ENCODE results near the gene COL5A1.
"Not testable (repeated sequence)": the region's sequence is repeated elsewhere in the genome, so short reads cannot be mapped to it uniquely, and the experiment has no call there.

COL5A1 gene

DNA sequence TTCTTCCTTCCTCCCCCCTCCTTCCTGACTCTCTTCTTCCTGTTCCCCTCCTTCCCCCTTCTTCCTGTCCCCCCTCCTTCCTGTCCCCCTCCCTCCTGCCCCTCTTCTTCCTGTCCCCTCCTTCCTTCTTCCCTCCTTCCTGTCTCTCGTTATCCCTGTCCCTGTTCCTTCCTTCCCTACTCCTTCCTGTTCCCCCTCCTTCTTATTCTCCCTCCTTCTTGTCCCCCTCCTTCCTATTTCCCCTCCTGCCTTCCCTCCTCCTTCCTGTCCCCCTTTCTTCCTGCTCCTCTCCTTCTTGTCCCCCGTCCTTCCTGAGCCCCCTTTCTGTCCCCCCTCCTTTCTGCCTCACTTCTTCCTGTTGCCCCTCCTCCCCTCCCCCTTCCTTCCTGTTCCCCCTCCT lies 70.6 kb downstream of the COL5A1 start:
- DNase-seq, result no peak

DNA sequence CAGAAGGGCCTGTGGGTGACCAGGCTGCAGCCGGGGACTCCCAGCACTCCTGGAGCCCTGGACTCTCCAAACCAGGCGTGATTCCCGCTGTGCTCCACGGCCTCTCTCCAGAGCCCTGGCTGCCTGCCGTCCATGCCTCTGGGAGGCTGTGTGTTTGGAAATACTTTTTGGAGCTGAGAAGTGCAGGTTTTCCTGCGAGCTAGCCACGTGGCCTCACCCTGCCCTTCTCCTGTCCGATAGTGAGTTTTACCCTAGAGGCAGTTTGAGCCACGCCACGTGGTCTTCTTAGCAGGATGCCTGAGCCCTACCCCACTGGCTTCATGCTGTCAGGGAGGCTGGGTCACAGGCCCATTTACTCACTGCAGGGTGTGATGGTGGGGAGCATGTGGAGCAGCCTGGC lies 71.3 kb downstream of the COL5A1 start:
- DNase-seq, result no peak

DNA sequence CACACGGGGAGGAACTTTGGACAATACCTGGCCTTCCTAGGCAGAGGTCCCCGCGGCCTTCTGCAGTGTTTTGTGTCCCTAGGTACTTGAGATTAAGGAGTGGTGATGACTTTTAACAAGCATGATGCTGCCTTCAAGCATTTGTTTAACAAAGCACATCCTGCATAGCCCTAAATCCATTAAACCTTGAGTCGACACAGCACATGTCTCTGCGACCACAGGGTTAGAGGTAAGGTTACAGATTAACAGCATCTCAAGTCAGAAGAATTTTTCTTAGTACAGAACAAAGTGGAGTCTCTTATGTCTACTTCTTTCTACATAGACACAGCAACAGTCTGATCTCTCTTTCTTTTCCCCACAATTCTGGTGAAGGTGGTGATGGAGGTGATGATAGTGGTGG lies 73.9 kb downstream of the COL5A1 start:
- not testable (repeated sequence) for DNase-seq

DNA sequence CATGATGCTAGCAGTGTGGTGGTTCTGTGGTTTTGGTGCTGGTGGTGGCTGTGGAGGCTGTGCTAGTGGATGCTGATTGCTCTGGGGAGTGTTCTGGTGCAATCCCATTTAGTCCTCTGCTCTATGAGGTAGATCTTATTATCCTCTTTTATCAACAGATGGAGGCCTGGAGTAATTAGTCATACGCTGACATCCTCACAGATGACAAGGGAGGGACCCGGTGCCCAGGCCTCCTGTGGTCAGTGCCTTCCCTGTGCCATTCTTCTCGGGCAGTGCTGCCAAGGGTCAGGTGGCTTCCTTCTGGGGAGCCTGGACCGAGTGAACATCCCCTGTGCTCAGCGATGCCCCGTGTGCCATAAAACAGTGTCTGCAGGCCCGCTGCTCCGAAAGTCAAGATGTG lies 74.5 kb downstream of the COL5A1 start:
- DNase-seq, result no peak

DNA sequence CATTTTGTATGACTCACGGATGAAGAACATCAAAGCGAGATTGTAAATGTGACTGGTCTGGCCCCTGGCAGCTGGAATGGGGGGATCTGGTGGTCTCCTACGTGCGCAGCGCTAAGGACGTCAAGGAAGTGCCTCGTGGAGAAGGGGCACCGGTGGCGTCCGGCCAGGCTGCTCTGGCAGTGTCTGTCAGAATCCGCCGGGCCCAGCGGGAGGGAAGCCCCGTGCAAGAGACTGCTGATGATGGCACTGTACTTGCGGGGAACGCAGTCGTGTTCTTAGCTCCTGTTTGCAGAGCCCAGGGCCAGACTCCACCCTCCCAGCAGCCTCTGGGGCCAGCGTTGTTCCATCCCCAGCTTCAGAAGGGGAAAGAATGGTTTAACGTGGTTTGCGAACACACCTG lies 75.5 kb downstream of the COL5A1 start:
- no peak for DNase-seq

DNA sequence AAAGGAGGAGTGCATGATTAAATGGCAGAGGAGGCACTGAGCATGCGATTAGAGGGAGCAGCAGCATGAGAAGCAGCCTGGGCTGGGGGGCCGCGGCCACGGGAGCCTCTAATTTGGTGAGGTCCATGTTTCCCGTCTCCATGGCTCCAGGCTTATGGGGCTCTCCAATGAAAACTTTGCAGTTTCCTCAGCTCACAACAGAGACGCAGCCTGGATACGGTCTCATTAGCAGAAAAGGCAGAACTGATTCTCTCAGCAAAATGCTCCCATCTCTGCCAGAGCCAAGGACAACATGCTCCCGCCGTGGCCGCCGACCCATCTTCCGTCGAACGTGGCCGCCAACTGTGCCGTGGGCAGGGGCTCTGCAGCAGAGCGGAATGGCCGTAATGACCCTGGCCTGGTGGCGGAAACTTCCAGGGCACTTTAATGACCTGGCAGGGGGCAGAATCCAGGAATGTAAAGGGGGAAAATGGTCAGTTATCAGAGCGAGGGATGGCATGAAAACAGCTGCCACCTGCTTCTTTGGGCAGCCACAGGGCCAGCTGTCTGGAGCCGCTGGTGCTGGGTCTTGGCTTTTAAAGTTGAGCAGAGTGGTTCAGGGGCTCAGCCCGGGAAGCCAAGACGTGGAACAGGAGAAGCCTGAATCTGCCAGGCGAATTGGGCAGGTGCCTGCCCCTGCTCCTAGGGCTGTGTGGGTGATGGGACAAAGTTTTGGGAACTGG lies 76.5 kb downstream of the COL5A1 start:
- no peak for DNase-seq

DNA sequence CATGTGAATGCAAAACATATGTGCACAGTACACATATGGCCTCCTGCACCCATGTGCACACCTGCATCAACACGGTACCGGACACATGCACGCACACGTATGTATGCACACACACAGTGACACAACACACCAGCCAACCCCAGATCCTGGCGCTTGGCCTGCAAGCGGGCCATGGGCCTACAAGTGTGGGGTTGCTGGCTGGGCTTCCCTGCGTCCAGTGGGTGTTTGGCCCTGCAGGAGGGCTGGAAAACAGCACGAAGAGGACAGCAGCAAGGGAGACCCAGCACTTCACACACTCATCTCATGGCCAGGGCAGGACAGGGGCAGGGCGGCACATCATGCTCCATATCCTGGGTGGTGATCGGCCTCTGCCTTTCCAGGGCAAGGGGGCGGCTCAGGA lies 77.7 kb downstream of the COL5A1 start:
- DNase-seq, result no peak

DNA sequence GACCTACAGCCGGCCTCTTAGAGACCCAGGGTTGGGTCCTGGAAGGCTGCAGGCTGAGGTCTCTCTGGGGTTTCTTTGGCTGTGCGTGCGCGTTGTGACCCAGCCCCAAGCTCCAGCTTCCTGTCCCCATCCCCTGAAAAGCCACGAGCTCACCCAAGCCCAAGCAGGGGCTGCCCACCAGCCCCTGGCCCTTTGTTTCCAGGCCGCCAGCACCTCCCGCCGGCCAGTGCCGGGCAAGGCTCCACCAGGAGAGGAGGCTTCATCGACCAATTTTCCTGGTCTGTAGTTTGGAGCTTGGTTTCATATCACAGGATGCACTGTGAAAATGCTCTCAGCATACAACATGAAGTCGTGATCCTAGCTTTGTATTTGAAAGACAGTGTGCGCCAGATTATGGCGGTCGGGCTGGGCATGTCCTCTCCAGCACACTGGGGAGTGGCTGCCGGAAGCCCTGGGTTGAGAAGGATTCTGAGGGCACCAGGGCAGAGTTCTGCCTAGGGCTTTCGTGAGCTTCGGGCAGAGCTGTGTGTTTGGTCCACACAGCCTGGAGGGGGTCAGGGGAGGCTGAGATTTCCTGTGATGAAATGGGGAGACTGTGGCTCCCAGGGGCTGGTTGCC lies 78.6 kb downstream of the COL5A1 start:
- no peak for DNase-seq

DNA sequence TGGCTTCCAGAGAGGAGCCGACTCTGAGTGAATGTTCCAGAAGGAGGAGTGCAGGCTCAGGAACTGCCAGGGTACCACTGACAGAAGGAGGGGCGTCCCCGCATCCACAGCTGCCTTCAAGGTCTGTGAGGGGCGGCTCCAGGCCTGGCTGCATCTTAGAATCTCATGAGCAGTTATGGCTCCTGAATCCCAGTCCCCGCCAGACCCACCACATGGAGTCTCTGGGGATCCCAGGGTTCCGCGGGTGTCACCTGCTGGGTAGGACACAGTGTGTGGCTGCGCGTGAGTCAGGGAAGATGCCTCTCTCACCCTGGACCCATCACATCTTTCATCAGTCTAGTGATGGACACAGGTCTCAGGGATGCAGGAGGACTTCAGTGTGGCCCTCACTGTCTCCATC lies 79.2 kb downstream of the COL5A1 start:
- DNase-seq, result no peak

DNA sequence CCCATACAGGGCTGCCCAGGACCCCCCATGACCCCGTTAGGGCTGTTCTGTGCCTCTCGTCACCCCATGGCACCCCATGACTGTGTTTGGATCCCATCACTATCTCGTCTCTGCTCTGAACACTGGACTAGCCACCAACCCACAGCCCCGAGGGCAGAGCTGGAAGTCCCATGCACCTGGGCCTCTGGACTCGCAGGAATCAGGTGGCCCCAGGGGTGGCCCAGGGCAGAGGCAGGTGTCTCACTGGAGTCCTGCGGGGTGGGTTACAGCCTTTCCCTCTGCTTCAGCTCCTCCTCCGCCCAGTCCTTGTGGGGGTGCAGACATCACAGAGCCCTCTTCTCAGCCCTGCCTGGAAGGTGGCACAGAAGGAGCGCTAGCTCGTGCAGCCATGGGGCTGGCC lies 79.7 kb downstream of the COL5A1 start:
- no peak for DNase-seq

DNA sequence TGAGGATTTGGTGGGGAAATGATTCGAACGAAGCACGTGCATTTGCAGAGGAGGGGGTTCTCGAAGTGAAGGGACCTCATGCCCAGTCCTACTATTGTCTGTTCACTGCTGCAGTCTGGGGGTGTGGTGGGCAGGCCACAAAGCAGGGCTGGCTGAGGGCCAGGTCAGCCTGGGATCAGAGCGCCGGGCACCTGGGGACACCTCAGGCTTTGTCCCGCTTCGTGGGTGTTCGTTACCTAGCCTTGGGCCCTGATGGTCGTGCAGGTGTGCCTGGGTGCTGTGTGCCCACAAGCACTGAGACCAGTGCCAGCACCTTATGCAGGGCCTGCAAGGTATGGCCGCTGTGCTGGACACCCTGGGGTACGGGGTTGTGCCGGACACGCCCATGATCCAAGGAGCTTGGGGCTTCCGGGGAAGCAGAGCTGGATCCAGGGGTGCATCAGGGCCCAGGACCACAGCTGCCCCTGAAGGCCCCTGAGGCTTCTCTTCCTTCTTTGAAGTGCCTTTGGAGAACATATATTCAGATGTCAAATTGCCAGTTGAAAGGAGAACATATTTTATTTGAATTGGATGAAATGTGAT lies 80.6 kb downstream of the COL5A1 start:
- DNase-seq, result no peak

DNA sequence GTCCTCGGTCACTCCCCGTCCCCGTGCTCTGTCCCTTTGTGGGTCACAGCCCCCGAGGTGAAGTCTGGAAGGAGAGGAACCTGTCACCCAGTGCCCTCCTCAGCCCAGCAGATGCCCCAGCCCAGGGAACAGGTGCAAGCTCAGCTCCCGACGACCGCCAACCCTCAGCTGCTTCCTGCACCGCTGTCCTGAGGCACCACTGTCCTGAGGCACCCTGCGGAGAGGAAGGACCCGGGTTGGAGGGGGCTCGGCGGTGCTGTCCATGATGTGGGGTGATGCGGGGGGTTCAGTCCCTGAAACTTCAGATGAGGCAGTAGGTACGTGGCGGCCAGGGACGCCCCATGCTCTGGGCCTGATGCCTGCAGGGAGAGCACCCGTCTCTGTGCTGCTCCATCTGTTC lies 81.4 kb downstream of the COL5A1 start:
- no peak for DNase-seq

DNA sequence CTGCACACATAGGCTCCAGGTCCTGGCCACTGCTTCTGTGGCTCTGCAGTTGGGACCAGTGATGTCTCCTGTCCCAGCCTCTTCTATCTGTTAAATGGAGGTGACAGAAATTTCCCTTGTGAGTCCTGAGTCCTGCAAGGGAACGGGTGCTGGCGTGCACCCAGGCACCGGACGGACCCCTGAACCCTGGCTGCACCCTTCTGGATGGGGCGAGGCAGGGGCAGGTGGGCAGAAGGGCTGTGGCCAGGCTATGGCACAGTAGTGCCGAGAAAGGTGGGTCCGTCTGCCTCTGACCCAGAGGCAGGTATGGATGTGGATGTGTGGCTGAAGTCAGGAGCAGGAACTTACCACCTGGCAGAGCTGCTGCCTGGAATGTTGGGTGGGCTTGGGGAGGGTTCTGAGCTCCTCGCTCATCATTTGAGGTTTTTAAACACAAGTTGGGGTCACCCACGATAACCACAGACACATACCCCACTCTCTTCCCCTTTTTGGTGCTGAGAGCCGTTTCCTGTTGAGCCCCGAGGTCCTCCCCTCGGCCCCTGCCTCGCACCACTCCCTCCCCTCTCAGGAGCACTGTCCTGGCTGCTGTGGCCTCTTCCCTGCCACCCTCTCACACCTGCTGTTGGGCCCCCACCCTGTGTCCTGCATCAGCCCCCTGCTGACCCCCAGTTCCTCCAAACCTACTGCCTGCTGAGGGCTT lies 82.0 kb downstream of the COL5A1 start:
- no peak for DNase-seq

DNA sequence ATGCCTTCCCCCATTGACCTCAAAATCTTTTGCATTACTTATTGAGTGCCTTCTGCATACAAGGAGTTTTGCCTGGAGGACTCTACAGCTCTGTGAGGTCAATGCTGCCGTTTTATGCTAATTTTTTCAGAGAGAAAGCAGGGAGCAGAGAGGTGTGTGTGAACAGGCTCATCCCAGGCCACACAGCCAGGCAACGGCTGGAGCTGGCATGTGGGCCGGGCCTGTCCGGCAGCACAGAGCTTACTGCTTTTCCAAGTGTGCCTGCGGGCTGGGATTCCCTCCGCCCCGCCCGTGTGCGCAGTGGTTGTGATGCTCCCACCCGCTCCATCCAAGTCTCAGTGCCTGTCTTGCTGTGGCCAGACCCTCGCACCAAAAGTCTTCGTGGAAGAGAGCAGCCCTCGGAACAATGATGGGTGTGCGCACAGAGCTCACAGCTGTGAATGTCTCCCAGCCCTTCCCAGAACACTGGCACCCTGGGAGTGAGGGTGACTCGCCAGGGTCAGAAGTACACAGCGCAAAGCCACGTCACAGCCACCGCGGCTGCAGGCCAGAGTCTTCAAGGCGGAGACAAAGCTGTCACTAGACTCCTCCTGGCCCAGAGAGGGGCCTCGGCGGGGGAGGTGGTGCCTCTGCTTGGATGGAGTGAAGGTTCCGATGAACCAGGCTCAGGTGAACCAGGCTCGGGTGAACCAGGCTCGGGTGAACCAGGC lies 82.8 kb downstream of the COL5A1 start:
- DNase-seq, result no peak

DNA sequence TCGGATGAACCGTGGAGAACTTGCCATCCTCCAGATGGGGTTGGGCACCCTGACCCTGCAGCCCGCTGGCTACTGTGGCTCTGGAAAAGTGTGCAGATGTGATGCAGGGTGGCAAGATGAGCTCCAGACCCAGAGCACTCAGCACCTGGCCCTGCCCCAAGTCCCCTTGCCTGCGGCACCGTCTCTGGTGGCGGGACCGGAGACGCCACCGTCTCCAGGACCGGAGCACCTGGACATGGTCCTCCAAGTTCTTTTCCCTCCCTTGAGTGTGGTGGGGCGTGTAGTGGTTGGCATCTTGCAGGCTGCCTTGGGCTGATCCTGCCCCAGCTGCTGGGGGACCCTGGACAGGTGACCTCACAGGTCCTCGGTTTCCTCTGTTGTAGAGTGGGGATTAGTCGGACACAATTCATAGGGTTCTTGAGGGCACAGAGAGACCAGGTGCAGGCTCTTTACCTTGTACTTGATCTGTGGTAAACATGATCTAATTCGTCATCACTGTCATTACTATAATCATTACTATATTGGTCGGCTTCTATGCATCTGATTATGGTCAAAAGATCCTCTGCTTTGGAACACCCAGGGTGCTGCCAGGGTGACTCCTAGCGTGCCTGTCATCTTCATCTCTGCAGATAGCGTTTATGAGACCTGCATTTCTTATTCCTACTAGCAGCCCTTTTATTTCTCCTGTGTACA lies 83.5 kb downstream of the COL5A1 start:
- DNase-seq, result no peak

DNA sequence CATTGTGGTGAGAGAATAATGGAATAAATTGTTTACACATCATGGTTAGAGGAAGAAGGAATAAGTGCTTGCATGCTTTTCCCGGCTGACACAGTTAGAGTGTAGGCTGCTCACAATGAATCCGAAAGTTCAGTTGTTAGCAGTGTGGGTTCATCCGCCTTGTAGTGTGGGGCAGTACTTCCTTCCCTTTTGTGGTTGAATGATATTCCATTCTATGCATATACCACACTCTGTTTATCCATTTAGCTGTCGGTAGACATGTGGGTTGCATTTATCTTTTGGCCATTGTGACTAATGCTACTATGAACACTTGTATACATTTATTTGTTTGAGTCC lies 84.0 kb downstream of the COL5A1 start:
- DNase-seq, result no peak

DNA sequence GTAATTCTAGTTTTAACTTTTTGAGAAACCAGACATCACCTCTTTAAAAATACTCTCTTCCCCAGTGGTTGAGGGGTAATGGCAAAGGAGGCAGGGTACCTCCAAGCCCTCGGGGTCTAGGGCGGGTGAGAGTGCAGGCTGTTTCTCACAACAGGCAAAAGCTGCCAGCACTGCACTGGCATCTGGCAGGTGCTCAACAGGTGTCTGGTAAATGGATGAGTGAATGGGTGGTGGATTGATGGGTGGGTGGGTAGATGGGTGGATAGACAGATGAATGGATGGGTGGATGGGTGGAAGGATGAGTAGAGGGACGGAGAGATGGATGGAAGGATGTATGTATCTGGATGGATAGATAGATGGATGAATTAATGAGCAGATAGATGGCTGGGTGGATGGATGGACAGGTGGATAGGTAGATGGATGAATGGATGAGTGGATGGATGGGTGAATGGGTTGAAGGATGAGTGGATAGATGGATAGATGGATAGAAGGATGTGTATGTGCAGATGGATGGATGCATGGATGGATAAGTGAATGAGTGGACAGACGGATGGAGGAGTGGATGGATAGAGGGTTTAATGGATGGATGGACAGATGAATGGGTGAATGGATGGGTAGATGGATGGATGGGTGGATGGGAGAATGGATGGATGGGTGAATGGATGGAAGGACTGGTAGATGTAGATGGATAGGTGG lies 84.6 kb downstream of the COL5A1 start:
- DNase-seq, result no peak

DNA sequence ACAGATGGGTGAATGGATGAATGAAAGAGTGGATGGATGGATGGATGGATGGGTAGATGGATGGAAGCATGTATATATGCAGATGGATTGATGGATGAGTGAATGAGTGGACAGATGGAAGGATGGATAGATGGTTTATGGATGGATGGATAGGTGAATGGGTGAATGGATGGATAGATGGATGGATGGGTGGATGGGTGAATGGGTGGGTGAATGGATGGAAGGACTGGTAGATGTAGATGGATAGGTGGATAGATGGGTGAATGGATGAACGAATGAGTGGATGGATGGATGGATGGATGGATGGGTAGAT lies 85.1 kb downstream of the COL5A1 start:
- DNase-seq, result no peak

DNA sequence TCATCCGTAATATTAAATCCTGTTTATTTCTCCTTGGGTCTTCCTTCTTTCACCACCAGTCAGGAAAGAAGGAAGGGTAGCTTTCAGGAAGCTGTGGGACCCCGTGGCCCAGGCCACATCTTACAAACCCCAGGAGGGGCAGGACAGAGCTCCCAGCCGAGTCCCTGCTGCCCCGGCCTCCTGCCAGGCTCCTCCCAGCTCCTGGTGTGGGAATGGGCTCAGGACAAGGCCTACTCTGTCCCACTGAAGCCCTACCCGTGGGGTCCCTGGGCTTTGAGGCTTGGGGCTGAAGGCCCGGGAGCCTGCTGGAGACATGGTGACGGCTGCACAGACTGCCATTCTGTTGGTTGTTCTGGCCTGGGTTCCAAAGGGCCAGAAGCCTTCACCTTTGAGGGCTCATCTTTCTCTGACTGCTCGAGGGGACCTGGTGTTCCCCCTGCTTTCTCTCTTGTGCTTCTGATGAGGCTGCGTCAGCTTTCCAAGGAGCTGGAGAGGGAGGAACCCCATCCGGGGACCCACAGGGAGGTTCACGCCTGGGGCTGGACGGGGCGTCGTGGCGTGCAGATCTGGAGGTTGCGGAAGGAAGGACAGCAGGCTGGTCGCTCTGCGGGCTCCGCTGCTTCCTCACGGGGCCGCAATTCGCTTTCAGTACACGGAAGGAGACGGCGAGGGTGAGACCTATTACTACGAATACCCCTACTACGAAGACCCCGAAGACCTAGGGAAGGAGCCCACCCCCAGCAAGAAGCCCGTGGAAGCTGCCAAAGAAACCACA lies 86.6 kb downstream of the COL5A1 start:
- no peak for DNase-seq

DNA sequence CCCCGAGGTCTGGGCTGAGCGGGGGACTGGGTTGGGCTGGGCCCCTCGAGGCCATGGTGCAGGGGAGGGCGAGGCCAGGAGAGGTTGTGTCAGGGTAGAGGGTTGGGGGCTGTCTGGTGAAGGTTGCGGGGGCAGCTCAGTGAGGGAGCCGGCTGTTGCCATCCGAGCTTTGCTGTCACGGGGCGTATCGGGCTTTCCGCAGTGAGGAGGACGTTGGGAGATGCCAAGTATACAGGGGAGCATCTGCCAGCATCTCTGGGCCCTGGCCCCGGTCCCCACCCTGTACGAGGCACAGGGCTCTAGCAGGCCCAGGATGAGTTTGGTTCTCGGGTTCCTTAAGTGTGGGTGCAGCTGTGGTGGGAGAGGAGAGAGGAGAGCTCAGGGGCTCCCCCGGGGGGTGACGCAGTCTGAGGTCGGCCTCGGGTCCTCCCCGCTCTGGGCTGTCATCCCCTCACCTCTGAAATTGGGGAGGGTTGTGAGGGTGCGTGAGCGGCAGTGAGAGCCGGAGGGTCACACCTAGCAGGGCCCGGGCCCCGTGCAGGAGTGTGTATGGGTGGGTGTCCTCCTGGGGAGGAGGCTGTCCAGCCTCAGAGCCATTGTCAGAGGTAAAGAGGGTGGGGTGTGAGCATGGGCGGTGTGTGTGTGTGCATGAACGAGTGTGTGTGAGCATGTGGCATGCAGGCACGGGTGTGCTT lies 87.3 kb downstream of the COL5A1 start:
- no peak for DNase-seq

Data from eye (tissue), 1 donor.